NT2/D1 (cell line): ENCODE results near the gene CEMIP.

Experiments
- DNase-seq: peaks from one replicate; pipeline ENCODE4 v3.0.0-alpha.2; 2011; ENCODE audit warnings: low read depth, low spot score
- H3K27me3 ChIP-seq: 2 replicates; pipeline ENCODE4 v1.6.0; 2011; ENCODE audit warnings: mild to moderate bottlenecking; ENCODE audit not compliant: insufficient read length, insufficient read depth
- H3K36me3 ChIP-seq: 2 replicates; pipeline ENCODE4 v1.6.1; 2011; ENCODE audit warnings: mild to moderate bottlenecking, low read length, mixed read lengths; ENCODE audit not compliant: insufficient read depth, insufficient read length
- H3K4me1 ChIP-seq: 2 replicates; pipeline ENCODE4 v1.5.1; 2011; ENCODE audit not compliant: insufficient read depth, insufficient read length
- H3K4me3 ChIP-seq: 2 replicates; pipeline ENCODE4 v1.5.1; 2011; ENCODE audit warnings: low read depth; ENCODE audit not compliant: insufficient read length
- H3K9ac ChIP-seq: 2 replicates; pipeline ENCODE4 v1.6.0; 2011; ENCODE audit warnings: low read depth; ENCODE audit not compliant: insufficient read length
- H3K9me3 ChIP-seq: 2 replicates; pipeline ENCODE4 v1.5.1; 2011; ENCODE audit warnings: mild to moderate bottlenecking, low read length; ENCODE audit not compliant: insufficient read depth
- SUZ12 ChIP-seq: IDR thresholded peaks from 2 replicates; pipeline ENCODE4 v1.6.1; 2011; ENCODE audit not compliant: insufficient read length, insufficient read depth; ENCODE audit errors: extremely low read depth
- YY1 ChIP-seq: IDR thresholded peaks from 2 replicates; pipeline ENCODE4 v1.6.1; 2011; ENCODE audit not compliant: insufficient read length, insufficient read depth
- ZNF274 ChIP-seq: IDR thresholded peaks from 2 replicates; pipeline ENCODE4 v1.6.1; 2011; ENCODE audit warnings: mild to moderate bottlenecking, low read depth, low read length

CEMIP gene

GRCh38 chr15:80778964-80779657 lies at the start of gene CEMIP:
TSS of gene CEMIP (plus strand) at chr15:80779370. CDS start at chr15:80873880, 94,510 bp downstream.
- no peaks in the 10 kb centered on the region for H3K9me3 ChIP-seq
- TF ChIP-seq YY1 (no peak), SUZ12 (peak; percentile 26)
- peaks cover 47% of the 10 kb centered on the region for H3K27me3 ChIP-seq
- peak within 1 kb of the TSS; percentile 43 for H3K4me3 ChIP-seq
- peaks cover 5% of the 10 kb centered on the region for H3K4me1 ChIP-seq
- H3K9ac ChIP-seq = peak within 1 kb of the TSS; percentile 65
- DNase-seq = peak; percentile 65
- no peaks in the 10 kb centered on the region for H3K36me3 ChIP-seq

GRCh38 chr15:80730387-80730786 lies 48.8 kb upstream of the CEMIP start:
- no peak for TF ChIP-seq SUZ12
- no peak for TF ChIP-seq YY1
- TF ChIP-seq ZNF274 = no peak

GRCh38 chr15:80730926-80731325 lies 48.2 kb upstream of the CEMIP start:
- no peaks in the 10 kb centered on the region for H3K9me3 ChIP-seq
- no peak for TF ChIP-seq ZNF274
- TF ChIP-seq YY1 = no peak
- no peak for TF ChIP-seq SUZ12
- no peak overlapping the region for H3K9ac ChIP-seq
- no peaks in the 10 kb centered on the region for H3K27me3 ChIP-seq
- peaks cover 5% of the 10 kb centered on the region for H3K4me1 ChIP-seq
- H3K36me3 ChIP-seq = no peaks in the 10 kb centered on the region
- no peak for DNase-seq
- H3K4me3 ChIP-seq = no peak overlapping the region

More at GRCh38 chr15:80730387-80730786, 48.8 kb upstream of the CEMIP start:
- no peaks in the 10 kb centered on the region for H3K36me3 ChIP-seq
- H3K27me3 ChIP-seq = no peaks in the 10 kb centered on the region
- no peak for DNase-seq
- no peak overlapping the region for H3K9ac ChIP-seq
- no peak overlapping the region for H3K4me3 ChIP-seq
- peaks cover 5% of the 10 kb centered on the region for H3K4me1 ChIP-seq
- H3K9me3 ChIP-seq = peaks cover 4% of the 10 kb centered on the region; the same call in 1 of the 2 replicates

- Histone ChIP-seq H3K4me3 (no peak overlapping the region), H3K4me1 (peaks cover 5% of the 10 kb centered on the region), H3K9me3 (no peaks in the 10 kb centered on the region), H3K27me3 (no peaks in the 10 kb centered on the region), H3K36me3 (no peaks in the 10 kb centered on the region), H3K9ac (no peak overlapping the region)
- no peak for TF ChIP-seq YY1
- no peak for TF ChIP-seq SUZ12
- TF ChIP-seq ZNF274 = no peak
- DNase-seq = no peak
Measured at GRCh38 chr15:80732167-80732566, 47.0 kb upstream of the CEMIP start.

GRCh38 chr15:80732818-80733217 lies 46.4 kb upstream of the CEMIP start:
- TF ChIP-seq YY1 (no peak), ZNF274 (no peak), SUZ12 (no peak)
- no peak for DNase-seq
- H3K36me3 ChIP-seq = no peaks in the 10 kb centered on the region
- no peaks in the 10 kb centered on the region for H3K27me3 ChIP-seq
- H3K4me1 ChIP-seq = peaks cover 5% of the 10 kb centered on the region
- H3K4me3 ChIP-seq = no peak overlapping the region
- no peak overlapping the region for H3K9ac ChIP-seq
- H3K9me3 ChIP-seq = no peaks in the 10 kb centered on the region

- no peaks in the 10 kb centered on the region for H3K27me3 ChIP-seq
- no peak for TF ChIP-seq ZNF274
- TF ChIP-seq SUZ12 = no peak
- no peak for TF ChIP-seq YY1
- no peaks in the 10 kb centered on the region for H3K9me3 ChIP-seq
- peaks cover 5% of the 10 kb centered on the region for H3K4me1 ChIP-seq
- H3K4me3 ChIP-seq = no peak overlapping the region
- DNase-seq = no peak
- no peaks in the 10 kb centered on the region for H3K36me3 ChIP-seq
- no peak overlapping the region for H3K9ac ChIP-seq
Measured at GRCh38 chr15:80733460-80733859, 45.7 kb upstream of the CEMIP start.

GRCh38 chr15:80735344-80735743 lies 43.8 kb upstream of the CEMIP start:
- Histone ChIP-seq H3K9me3 (no peaks in the 10 kb centered on the region), H3K4me3 (no peak overlapping the region), H3K4me1 (peaks cover 5% of the 10 kb centered on the region), H3K27me3 (no peaks in the 10 kb centered on the region), H3K36me3 (no peaks in the 10 kb centered on the region), H3K9ac (no peak overlapping the region)
- no peak for TF ChIP-seq SUZ12
- no peak for TF ChIP-seq ZNF274
- no peak for TF ChIP-seq YY1
- no peak for DNase-seq
